ENCODE measurements around the gene APOA4.

GRCh38 chr11:116855413-116855812, 32.3 kb upstream of the APOA4 start:
- no peak for TF ChIP-seq GATA2 (IDR thresholded peaks at IDR 0.05; ENCODE audit: low read depth, low read length)
- TF ChIP-seq GATA3 (IDR thresholded peaks at IDR 0.05; ENCODE audit: low read depth, low read length), result no peak

All from SH-SY5Y (cell line).